Spleen (tissue), 7 donors: ENCODE results near the gene SMIM1.

Experiments
- CTCF ChIP-seq, 11 experiments: fragments of 200-600 bp in 7 of 11; fragments of 450-650 bp in 4 of 11; sonication (generic) in 4 of 11; IDR thresholded peaks in 8 of 11; conservative IDR thresholded peaks in 3 of 11; 1 replicate in 7 of 11; 2 replicates in 4 of 11; pipeline versions ENCODE4 v1.4.0 to v1.8.0; 2016 to 2021; ENCODE audit warnings: antibody characterized with exemption in 11 of 11, inconsistent platforms in 4 of 11, mild to moderate bottlenecking in 1 of 11
- POLR2A ChIP-seq, 3 donors: fragments of 450-650 bp; IDR thresholded peaks; one replicate each; pipeline ENCODE4 v1.5.1; 2017; ENCODE audit warnings: antibody characterized with exemption in 3 of 3, mild to moderate bottlenecking in 1 of 3
- POLR2AphosphoS5 ChIP-seq, 3 donors: sonication (generic); formaldehyde crosslinking; IDR thresholded peaks; one replicate each; pipeline ENCODE4 v1.5.1; 2017; ENCODE audit warnings: antibody characterized with exemption in 3 of 3
- donor health status: DM: no; HTN: no; CAD: no; lungs with moderate emphysema.
- donor health status: DM: no; HTN: no; CAD: no.
- donor health status: DM: no; HTN: no; CAD: no.

GRCh38 chr1:3741566-3742438 lies 30.7 kb upstream of the SMIM1 start:
- TF ChIP-seq CTCF (IDR thresholded peaks at IDR 0.05 in 8 of 11, conservative IDR thresholded peaks at IDR 0.05 in 3 of 11) (no peak), POLR2A (IDR thresholded peaks at IDR 0.05) (no peak), POLR2AphosphoS5 (IDR thresholded peaks at IDR 0.05) (no peak)
